ENCODE results near the gene SH3GL3. TPM values are rescaled to one million over a fixed set of nuclear protein-coding genes. Genes with fewer than 3 reads are reported as not detected.

Gene SH3GL3
- total and polyA plus RNA-seq, 2 of the 13 experiments (the other 11 are each of a cell fraction or from before 2014, with no cell fraction given) = not detected

DNA sequence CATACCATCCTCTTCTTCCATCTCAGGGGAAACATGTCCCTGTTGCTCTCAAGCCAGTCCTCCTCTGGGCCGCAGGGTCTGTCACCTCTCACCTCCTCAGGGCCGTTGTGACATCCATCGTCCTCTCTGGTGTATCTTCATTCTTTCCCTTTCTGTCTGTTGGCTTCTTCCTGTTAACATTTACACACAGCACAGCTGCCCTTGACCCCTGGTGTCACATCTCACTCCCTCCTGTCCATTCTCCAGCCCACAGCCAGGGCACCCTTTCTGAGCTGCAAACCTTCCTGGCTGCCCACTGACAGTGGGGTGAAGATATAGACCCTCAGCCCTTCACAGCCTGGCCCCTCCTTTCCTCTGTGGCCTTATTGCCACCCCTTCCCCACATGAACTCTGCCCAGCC lies 127.2 kb downstream of the SH3GL3 start (continued):
- TF ChIP-seq PRDM4 (CRISPR knock-in tag; IDR thresholded peaks at IDR 0.05; ENCODE audit: borderline replicate concordance) (no peak), ZFP41 (CRISPR knock-in tag; IDR thresholded peaks at IDR 0.05; ENCODE audit: borderline replicate concordance) (no peak), ZNF180 (CRISPR knock-in tag; IDR thresholded peaks at IDR 0.05; ENCODE audit: borderline replicate concordance, low read depth) (no peak)
- TF ChIP-seq, protein P1, sequence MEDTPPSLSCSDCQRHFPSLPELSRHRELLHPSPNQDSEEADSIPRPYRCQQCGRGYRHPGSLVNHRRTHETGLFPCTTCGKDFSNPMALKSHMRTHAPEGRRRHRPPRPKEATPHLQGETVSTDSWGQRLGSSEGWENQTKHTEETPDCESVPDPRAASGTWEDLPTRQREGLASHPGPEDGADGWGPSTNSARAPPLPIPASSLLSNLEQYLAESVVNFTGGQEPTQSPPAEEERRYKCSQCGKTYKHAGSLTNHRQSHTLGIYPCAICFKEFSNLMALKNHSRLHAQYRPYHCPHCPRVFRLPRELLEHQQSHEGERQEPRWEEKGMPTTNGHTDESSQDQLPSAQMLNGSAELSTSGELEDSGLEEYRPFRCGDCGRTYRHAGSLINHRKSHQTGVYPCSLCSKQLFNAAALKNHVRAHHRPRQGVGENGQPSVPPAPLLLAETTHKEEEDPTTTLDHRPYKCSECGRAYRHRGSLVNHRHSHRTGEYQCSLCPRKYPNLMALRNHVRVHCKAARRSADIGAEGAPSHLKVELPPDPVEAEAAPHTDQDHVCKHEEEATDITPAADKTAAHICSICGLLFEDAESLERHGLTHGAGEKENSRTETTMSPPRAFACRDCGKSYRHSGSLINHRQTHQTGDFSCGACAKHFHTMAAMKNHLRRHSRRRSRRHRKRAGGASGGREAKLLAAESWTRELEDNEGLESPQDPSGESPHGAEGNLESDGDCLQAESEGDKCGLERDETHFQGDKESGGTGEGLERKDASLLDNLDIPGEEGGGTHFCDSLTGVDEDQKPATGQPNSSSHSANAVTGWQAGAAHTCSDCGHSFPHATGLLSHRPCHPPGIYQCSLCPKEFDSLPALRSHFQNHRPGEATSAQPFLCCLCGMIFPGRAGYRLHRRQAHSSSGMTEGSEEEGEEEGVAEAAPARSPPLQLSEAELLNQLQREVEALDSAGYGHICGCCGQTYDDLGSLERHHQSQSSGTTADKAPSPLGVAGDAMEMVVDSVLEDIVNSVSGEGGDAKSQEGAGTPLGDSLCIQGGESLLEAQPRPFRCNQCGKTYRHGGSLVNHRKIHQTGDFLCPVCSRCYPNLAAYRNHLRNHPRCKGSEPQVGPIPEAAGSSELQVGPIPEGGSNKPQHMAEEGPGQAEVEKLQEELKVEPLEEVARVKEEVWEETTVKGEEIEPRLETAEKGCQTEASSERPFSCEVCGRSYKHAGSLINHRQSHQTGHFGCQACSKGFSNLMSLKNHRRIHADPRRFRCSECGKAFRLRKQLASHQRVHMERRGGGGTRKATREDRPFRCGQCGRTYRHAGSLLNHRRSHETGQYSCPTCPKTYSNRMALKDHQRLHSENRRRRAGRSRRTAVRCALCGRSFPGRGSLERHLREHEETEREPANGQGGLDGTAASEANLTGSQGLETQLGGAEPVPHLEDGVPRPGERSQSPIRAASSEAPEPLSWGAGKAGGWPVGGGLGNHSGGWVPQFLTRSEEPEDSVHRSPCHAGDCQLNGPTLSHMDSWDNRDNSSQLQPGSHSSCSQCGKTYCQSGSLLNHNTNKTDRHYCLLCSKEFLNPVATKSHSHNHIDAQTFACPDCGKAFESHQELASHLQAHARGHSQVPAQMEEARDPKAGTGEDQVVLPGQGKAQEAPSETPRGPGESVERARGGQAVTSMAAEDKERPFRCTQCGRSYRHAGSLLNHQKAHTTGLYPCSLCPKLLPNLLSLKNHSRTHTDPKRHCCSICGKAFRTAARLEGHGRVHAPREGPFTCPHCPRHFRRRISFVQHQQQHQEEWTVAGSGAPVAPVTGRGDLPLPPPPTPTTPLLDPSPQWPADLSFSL (CRISPR knock-in tag; IDR thresholded peaks at IDR 0.05) = no peak

Measured in HepG2 (cell line).